HEK293T (cell line): ENCODE data around the gene PLCB1.

Source experiments
- FOXK2 ChIP-seq: fragments of 450-650 bp; IDR thresholded peaks from 2 replicates; pipeline ENCODE4 v1.6.1; 2016; ENCODE audit warnings: mild to moderate bottlenecking
- FOXM1 ChIP-seq: fragments of 450-650 bp; IDR thresholded peaks from 2 replicates; pipeline ENCODE4 v1.6.1; 2017; ENCODE audit warnings: mild to moderate bottlenecking, borderline replicate concordance
- LEF1 ChIP-seq: fragments of 450-650 bp; IDR thresholded peaks from 2 replicates; pipeline ENCODE4 v1.6.1; 2017; ENCODE audit warnings: mild to moderate bottlenecking, borderline replicate concordance
- TARDBP ChIP-seq: fragments of 450-650 bp; IDR thresholded peaks from 2 replicates; pipeline ENCODE4 v1.6.1; 2016

GRCh38 chr20:8540466-8540865 lies 408.4 kb downstream of the PLCB1 start:
- TF ChIP-seq FOXK2: no peak
- no peak for TF ChIP-seq TARDBP
- no peak for TF ChIP-seq FOXM1
- TF ChIP-seq LEF1: no peak
